ENCODE data around the gene AGA. TPM values are rescaled to one million over a fixed set of nuclear protein-coding genes. Genes with fewer than 3 reads are reported as not detected.

AGA gene
- total RNA-seq, 2 donors from 2014 or later: 12.2 to 15.2 TPM

DNA sequence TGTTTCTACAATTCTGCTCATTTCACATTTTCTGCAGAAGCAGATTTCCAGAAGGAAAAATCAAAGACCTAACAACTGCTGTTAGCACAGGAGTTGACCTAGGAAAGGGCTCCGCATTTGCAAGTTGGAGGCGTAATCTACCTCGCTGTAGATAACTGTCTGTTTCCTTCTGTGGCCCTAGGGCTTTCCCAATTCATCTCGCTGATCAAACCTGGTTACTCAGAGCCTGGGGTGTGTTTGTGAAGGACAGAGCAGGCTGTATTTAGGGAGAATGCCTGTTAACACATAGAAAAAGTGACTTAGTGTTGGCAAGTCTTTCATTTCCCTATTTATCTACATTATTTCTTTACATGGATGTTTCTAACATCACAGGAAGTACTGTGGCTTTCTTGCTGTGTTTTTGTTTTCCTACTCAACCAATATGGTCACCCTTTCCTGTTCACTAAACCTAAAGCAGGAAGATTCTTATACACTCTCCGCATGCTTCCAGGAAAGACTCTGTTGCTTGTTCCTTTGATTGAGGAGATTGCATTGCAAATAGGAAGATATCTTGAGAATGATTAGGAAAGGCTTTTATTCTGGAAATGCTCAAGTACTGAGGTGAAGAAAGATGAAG is 40.5 kb downstream of the AGA start:
- Histone ChIP-seq H3K27ac (no peak overlapping the region), H3K36me3 (no peaks in the 10 kb centered on the region), H3K4me1 (no peaks in the 10 kb centered on the region), H3K9ac (ENCODE audit: low read depth in 2 of 2, low read length in 2 of 2) (no peak overlapping the region), H3K27me3 (no peaks in the 10 kb centered on the region), H3K9me3 (no peaks in the 10 kb centered on the region), H3K4me3 (no peak overlapping the region)
- TF ChIP-seq, protein P1, sequence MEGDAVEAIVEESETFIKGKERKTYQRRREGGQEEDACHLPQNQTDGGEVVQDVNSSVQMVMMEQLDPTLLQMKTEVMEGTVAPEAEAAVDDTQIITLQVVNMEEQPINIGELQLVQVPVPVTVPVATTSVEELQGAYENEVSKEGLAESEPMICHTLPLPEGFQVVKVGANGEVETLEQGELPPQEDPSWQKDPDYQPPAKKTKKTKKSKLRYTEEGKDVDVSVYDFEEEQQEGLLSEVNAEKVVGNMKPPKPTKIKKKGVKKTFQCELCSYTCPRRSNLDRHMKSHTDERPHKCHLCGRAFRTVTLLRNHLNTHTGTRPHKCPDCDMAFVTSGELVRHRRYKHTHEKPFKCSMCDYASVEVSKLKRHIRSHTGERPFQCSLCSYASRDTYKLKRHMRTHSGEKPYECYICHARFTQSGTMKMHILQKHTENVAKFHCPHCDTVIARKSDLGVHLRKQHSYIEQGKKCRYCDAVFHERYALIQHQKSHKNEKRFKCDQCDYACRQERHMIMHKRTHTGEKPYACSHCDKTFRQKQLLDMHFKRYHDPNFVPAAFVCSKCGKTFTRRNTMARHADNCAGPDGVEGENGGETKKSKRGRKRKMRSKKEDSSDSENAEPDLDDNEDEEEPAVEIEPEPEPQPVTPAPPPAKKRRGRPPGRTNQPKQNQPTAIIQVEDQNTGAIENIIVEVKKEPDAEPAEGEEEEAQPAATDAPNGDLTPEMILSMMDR (IDR thresholded peaks at IDR 0.05): no peak
- DNase-seq: no peak
- intact Hi-C loops (cut with DNase I): no loop called here

DNA sequence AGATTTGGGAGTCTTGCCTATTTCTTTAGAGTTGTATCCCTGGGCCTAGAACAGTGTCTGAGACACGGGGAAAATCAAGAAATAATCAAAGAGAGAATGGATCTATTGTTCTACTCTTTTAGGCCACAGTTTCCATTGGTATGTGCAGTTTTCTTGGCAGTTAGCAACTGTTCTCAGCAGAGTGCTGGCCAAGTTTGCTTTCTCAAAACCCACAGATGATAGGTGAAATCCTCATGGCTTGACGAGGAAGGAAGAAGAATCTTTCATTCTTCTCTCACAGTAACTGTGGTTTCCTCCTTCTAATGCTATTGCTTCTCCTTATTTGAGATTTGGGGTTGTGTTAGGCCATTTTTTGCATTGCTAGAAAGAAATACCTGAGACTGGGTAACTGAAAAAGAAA is 42.2 kb downstream of the AGA start:
- Histone ChIP-seq H3K4me1 (no peaks in the 10 kb centered on the region), H3K4me3 (no peak overlapping the region), H3K36me3 (no peaks in the 10 kb centered on the region), H3K27ac (no peak overlapping the region), H3K9me3 (no peaks in the 10 kb centered on the region), H3K27me3 (no peaks in the 10 kb centered on the region), H3K9ac (ENCODE audit: low read depth in 2 of 2, low read length in 2 of 2) (no peak overlapping the region)
- intact Hi-C loops (cut with DNase I): no loop called here
- DNase-seq: no peak
- TF ChIP-seq, protein P1 (IDR thresholded peaks at IDR 0.05): no peak

DNA sequence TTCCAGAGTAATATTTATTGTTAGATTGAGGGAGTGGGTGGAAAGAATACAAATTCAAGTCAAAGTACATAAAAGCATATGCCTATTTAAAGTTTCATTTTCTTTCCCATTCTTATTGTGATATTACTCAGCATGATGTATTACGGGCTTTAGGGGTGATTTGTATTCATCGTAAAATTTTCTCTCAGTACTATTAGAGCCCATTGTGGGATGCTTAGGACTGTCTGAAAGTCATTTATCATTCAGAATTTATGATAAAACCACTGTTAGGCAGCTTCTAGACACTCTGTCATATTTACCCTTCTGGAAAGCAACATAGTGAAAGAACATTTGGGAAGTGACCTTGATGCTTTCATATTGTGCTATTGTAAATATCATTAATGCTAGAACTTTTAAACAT is 45.9 kb downstream of the AGA start:
- no peak for DNase-seq
- intact Hi-C loops (cut with DNase I): no loop called here
- Histone ChIP-seq H3K36me3 (no peaks in the 10 kb centered on the region), H3K4me3 (no peak overlapping the region), H3K27ac (no peak overlapping the region), H3K9me3 (no peaks in the 10 kb centered on the region), H3K9ac (ENCODE audit: low read depth in 2 of 2, low read length in 2 of 2) (no peak overlapping the region), H3K4me1 (no peaks in the 10 kb centered on the region), H3K27me3 (no peaks in the 10 kb centered on the region)
- TF ChIP-seq, protein P1 (IDR thresholded peaks at IDR 0.05): no peak

DNA sequence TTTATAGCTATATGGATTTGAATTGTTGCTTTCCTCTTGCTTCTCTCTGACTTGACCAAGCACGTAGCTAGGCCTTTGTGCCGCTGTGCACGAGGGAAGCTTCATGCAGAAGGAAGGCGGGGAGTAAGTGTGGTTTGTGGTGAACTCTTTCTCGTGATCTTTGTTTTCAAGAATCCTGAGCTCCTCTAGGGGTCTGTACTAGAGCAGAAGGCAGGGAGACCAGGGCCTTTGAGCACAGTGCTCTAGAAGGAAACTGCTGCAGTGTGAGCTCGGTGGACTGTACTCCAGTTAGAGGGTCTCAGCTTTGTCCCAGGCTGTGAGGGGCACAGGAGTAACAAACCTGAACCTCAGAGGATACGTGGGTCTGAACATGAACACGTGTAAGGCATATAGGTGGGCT is 49.0 kb downstream of the AGA start:
- H3K36me3 ChIP-seq: no peaks in the 10 kb centered on the region
- no peak overlapping the region for H3K9ac ChIP-seq (ENCODE audit: low read depth in 2 of 2, low read length in 2 of 2)
- no peaks in the 10 kb centered on the region for H3K9me3 ChIP-seq
- H3K4me1 ChIP-seq: no peaks in the 10 kb centered on the region
- no peak overlapping the region for H3K27ac ChIP-seq
- intact Hi-C loops (cut with DNase I): no loop called here
- H3K27me3 ChIP-seq: no peaks in the 10 kb centered on the region
- TF ChIP-seq, protein P1 (IDR thresholded peaks at IDR 0.05): no peak
- DNase-seq: no peak
- H3K4me3 ChIP-seq: no peak overlapping the region

DNA sequence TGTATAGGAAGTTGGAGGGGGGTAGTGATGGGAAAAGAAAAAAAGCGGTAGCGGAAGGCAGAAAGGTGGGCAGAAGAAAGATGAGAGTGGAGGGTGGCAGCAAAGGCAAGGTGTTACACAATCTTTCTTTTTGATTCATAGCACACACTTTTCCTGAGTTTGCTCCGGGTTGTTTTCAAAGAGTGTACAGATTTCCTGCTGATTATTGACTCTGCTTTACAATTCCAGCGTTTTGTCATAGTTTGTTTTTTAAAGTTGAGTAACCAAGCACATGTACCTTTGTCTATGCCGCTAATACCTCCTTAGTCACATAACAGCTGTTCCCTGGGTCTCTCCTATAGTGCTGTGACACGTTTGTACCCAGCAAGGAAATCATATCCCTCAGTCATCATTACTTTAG is 50.3 kb downstream of the AGA start:
- no peak for DNase-seq
- Histone ChIP-seq H3K36me3 (no peaks in the 10 kb centered on the region), H3K4me1 (no peaks in the 10 kb centered on the region), H3K27me3 (no peaks in the 10 kb centered on the region), H3K27ac (no peak overlapping the region), H3K9ac (ENCODE audit: low read depth in 2 of 2, low read length in 2 of 2) (no peak overlapping the region), H3K9me3 (no peaks in the 10 kb centered on the region), H3K4me3 (no peak overlapping the region)
- intact Hi-C loops (cut with DNase I): no loop called here
- TF ChIP-seq, protein P1 (IDR thresholded peaks at IDR 0.05): no peak
